Panc1 (cell line): Measurements from ENCODE around the gene HS6ST3. TPM values are rescaled to one million over a fixed set of nuclear protein-coding genes. Genes with fewer than 3 reads are reported as not detected.

Experiments
- ATAC-seq: fragments of 200-7000 bp; cut with Tn5 transposase; 2 replicates; pipeline ENCODE4 v1.9.1; 2020; ENCODE audit warnings: mild to moderate bottlenecking, moderate library complexity
- BruUV-seq: library from RNA; stranded (reverse); fragments of 400-500 nt; replicated peaks from 2 replicates; lab custom pipeline; 2021; lab: Mats Ljungman, UMichigan
- CTCF ChIA-PET: fragments of 300-600 bp; sonication (Branson Sonifier 250); formaldehyde crosslinking; loops from one replicate; lab custom pipeline; 2022; ENCODE audit warnings: antibody characterized with exemption; lab: Charles Lee
- POLR2A ChIA-PET: fragments of 300-600 bp; sonication (Branson Sonifier 250); formaldehyde crosslinking; loops from one replicate; lab custom pipeline; 2022; ENCODE audit warnings: antibody characterized with exemption; lab: Charles Lee
- DNase-seq: peaks from one replicate; pipeline ENCODE4 v3.0.0-alpha.2; 2010; ENCODE audit warnings: low read depth, low spot score
- H3K27ac ChIP-seq: 2 replicates; pipeline ENCODE4 v1.5.1; 2011; ENCODE audit warnings: mild to moderate bottlenecking, low read length, inconsistent platforms
- H3K27me3 ChIP-seq: fragments of 200-500 bp; sonication (Bioruptor generic); 2 replicates; pipeline ENCODE4 v1.6.0; 2014; ENCODE audit warnings: low read length, inconsistent platforms; ENCODE audit not compliant: control insufficient read depth, insufficient read depth
- H3K36me3 ChIP-seq: fragments of 200-500 bp; sonication (Bioruptor generic); 2 replicates; pipeline ENCODE4 v1.5.1; 2014; ENCODE audit warnings: inconsistent platforms, mild to moderate bottlenecking, low read length, moderate library complexity; ENCODE audit not compliant: control insufficient read depth, insufficient read depth
- H3K4me1 ChIP-seq: 2 replicates; pipeline ENCODE4 v1.5.1; 2011; ENCODE audit warnings: inconsistent platforms, mild to moderate bottlenecking, low read length, moderate library complexity; ENCODE audit not compliant: control insufficient read depth, insufficient read depth
- H3K4me3 ChIP-seq, 2 experiments: 2 replicates each; pipeline ENCODE4 v1.5.1; 2011 to 2012; ENCODE audit warnings: low read depth in 2 of 2, low read length in 2 of 2, mild to moderate bottlenecking in 2 of 2, inconsistent platforms in 1 of 2, moderate library complexity in 1 of 2
- H3K9me3 ChIP-seq: fragments of 200-500 bp; sonication (Bioruptor generic); 2 replicates; pipeline ENCODE4 v1.5.1; 2014; ENCODE audit warnings: low read depth, mild to moderate bottlenecking, inconsistent platforms, low read length, moderate library complexity; ENCODE audit not compliant: control insufficient read depth, insufficient read depth
- CTCF ChIP-seq: fragments of 450-650 bp; IDR thresholded peaks from 2 replicates; pipeline ENCODE4 v1.5.1; 2017; ENCODE audit warnings: mild to moderate bottlenecking
- POLR2AphosphoS5 ChIP-seq: IDR thresholded peaks from 2 replicates; pipeline ENCODE4 v1.6.1; 2012; ENCODE audit warnings: mild to moderate bottlenecking, low read depth, low read length, moderate library complexity
- REST ChIP-seq, 2 experiments: IDR thresholded peaks; 2 replicates each; pipeline ENCODE4 v1.6.1; 2011 to 2012; ENCODE audit warnings: low read depth in 2 of 2, control low read depth in 1 of 2, low read length in 1 of 2, mild to moderate bottlenecking in 1 of 2, moderate library complexity in 1 of 2; ENCODE audit not compliant: insufficient read depth in 1 of 2
- SIN3A ChIP-seq: IDR thresholded peaks from 2 replicates; pipeline ENCODE4 v1.6.1; 2012; ENCODE audit warnings: low read depth, mild to moderate bottlenecking, low read length, moderate library complexity, borderline replicate concordance; ENCODE audit not compliant: insufficient read depth
- TCF7L2 ChIP-seq: IDR thresholded peaks from 2 replicates; pipeline ENCODE4 v1.6.1; 2011; ENCODE audit warnings: mild to moderate bottlenecking, low read depth, low read length, inconsistent platforms
- in situ Hi-C: cut with HindIII; loops from 2 replicates; pipeline ENCODE4 v1.10.0; 2016; ENCODE audit warnings: low sequenced_read_pairs, low pct_unique_long_range_greater_than_20kb
- intact Hi-C: fragments of 100-400 bp; cut with micrococcal nuclease; formaldehyde crosslinking; loops from one replicate; pipeline ENCODE4 v1.10.0; 2022; ENCODE audit not compliant: unreplicated experiment
- total RNA-seq: library from RNA; stranded (reverse); gene quantifications from one replicate; pipeline ENCODE4 v1.2.1, GENCODE V29; 2021; ENCODE audit not compliant: unreplicated experiment

The HS6ST3 gene
- total RNA-seq, 1 experiment from 2014 or later: 0.13 TPM

GRCh38 chr13:96836733-96837132 is 746.8 kb downstream of the HS6ST3 start:
- in situ Hi-C loops: no loop called here
- Histone ChIP-seq H3K27ac (no peak overlapping the region), H3K9me3 (no peaks in the 10 kb centered on the region), H3K4me1 (no peaks in the 10 kb centered on the region), H3K36me3 (no peaks in the 10 kb centered on the region), H3K4me3 (no peak overlapping the region), H3K27me3 (no peaks in the 10 kb centered on the region)
- BruUV-seq: no TSS peak
- no peak for TF ChIP-seq REST (IDR thresholded peaks at IDR 0.05; ENCODE audit: insufficient read depth in 1 of 2, low read depth in 2 of 2, low read length in 1 of 2)
- no peak for TF ChIP-seq CTCF
- TF ChIP-seq TCF7L2: no peak
- no peak for TF ChIP-seq SIN3A
- no peak for TF ChIP-seq POLR2AphosphoS5
- ATAC-seq (no peak), DNase-seq (no peak)
- intact Hi-C loops: no loop called here
- ChIA-PET CTCF (no interaction called here), POLR2A (no interaction called here)

DNA sequence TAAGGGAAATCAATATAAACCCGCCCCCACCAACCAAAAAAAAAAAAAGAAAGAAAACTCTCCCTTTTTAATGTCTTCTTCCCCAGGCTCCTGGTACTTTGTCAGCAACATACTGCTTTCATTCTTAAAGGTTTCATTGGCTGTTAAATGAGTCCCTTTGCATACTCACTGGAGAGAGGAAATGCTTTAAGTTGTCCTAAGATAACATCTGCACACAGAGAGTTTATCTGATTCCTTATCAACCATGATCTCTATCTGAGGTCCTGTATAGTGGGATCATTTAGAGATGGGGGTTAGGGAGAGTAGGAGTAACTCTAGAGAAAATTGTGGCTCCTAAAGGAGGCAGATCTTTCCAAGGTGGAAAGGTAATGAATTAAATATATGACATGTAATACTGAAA is 747.9 kb downstream of the HS6ST3 start:
- POLR2A ChIA-PET: no interaction called here
- no TSS peak for BruUV-seq
- intact Hi-C loops: no loop called here
- no peaks in the 10 kb centered on the region for H3K36me3 ChIP-seq
- ATAC-seq: no peak
- in situ Hi-C loops: no loop called here
- H3K4me1 ChIP-seq: no peaks in the 10 kb centered on the region
- no peak overlapping the region for H3K4me3 ChIP-seq
- CTCF ChIA-PET: no interaction called here
- H3K27ac ChIP-seq: no peak overlapping the region
- no peak for DNase-seq
- H3K27me3 ChIP-seq: no peaks in the 10 kb centered on the region; the same call in 1 of the 2 replicates
- H3K9me3 ChIP-seq: no peaks in the 10 kb centered on the region
- no peak for TF ChIP-seq REST (IDR thresholded peaks at IDR 0.05; ENCODE audit: insufficient read depth in 1 of 2, low read depth in 2 of 2, low read length in 1 of 2)
- TF ChIP-seq TCF7L2: no peak
- TF ChIP-seq CTCF: no peak
